Vagina (tissue), 2 donors: Measurements from ENCODE around the gene PCCB.

Experiments
- POLR2A ChIP-seq, 2 donors: fragments of 450-650 bp; IDR thresholded peaks; one replicate each; pipeline ENCODE4 v1.6.1; 2017; ENCODE audit warnings: antibody characterized with exemption in 2 of 2, mild to moderate bottlenecking in 2 of 2, moderate library complexity in 2 of 2
- TF ChIP-seq, protein P1 (sequence below), 3 experiments: fragments of 450-650 bp in 2 of 3; fragments of 200-600 bp in 1 of 3; sonication (generic) in 1 of 3; IDR thresholded peaks; one replicate each; pipeline ENCODE4 v1.5.1; 2017 to 2019; ENCODE audit warnings: antibody characterized with exemption in 3 of 3, mild to moderate bottlenecking in 2 of 3, moderate library complexity in 2 of 3

GRCh38 chr3:136261826-136262225 lies 11.7 kb downstream of the PCCB start:
- TF ChIP-seq, protein P1, sequence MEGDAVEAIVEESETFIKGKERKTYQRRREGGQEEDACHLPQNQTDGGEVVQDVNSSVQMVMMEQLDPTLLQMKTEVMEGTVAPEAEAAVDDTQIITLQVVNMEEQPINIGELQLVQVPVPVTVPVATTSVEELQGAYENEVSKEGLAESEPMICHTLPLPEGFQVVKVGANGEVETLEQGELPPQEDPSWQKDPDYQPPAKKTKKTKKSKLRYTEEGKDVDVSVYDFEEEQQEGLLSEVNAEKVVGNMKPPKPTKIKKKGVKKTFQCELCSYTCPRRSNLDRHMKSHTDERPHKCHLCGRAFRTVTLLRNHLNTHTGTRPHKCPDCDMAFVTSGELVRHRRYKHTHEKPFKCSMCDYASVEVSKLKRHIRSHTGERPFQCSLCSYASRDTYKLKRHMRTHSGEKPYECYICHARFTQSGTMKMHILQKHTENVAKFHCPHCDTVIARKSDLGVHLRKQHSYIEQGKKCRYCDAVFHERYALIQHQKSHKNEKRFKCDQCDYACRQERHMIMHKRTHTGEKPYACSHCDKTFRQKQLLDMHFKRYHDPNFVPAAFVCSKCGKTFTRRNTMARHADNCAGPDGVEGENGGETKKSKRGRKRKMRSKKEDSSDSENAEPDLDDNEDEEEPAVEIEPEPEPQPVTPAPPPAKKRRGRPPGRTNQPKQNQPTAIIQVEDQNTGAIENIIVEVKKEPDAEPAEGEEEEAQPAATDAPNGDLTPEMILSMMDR (IDR thresholded peaks at IDR 0.05): no peak
- TF ChIP-seq POLR2A (IDR thresholded peaks at IDR 0.05): no peak
